Astrocyte of the cerebellum (primary cell): Measurements from ENCODE around the gene MOCS1.

Source experiments
- DNase-seq: peaks from one replicate; pipeline ENCODE4 v3.0.0-alpha.2; 2011; ENCODE audit warnings: low read depth
- H3K4me3 ChIP-seq: 2 replicates; pipeline ENCODE4 v1.5.1; 2011; ENCODE audit warnings: mild to moderate bottlenecking, low read depth, low read length, moderate library complexity
- in situ Hi-C: cut with HindIII; loops from 2 replicates; pipeline ENCODE4 v1.10.0; 2017; ENCODE audit warnings: low sequenced_read_pairs
- TF ChIP-seq, protein P1 (sequence below): IDR thresholded peaks from 2 replicates; pipeline ENCODE4 v1.5.1; 2012; ENCODE audit warnings: low read length, low read depth, moderate library complexity, mild to moderate bottlenecking; ENCODE audit errors: missing control alignments

Gene MOCS1

DNA sequence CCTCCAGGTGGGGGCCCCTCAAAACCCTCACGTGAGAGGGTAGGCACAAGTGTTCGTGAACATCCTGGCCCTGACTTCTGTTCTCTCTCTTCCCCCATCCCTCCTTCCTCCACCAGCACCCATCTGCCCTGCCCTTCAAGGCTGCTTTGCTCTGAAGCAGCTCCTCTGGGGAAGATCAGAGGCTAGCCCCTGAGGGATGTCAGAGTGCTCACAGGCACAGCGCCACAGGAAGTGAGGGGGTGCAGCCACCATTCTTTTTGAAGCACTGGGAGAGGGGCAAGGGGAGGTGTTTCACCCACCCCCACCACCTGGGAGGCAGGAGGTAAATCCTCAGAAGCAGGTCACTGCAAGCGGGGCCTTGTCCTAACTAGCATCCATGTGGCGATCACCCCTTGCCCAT, 11.4 kb downstream of the MOCS1 start:
- TF ChIP-seq, protein P1, sequence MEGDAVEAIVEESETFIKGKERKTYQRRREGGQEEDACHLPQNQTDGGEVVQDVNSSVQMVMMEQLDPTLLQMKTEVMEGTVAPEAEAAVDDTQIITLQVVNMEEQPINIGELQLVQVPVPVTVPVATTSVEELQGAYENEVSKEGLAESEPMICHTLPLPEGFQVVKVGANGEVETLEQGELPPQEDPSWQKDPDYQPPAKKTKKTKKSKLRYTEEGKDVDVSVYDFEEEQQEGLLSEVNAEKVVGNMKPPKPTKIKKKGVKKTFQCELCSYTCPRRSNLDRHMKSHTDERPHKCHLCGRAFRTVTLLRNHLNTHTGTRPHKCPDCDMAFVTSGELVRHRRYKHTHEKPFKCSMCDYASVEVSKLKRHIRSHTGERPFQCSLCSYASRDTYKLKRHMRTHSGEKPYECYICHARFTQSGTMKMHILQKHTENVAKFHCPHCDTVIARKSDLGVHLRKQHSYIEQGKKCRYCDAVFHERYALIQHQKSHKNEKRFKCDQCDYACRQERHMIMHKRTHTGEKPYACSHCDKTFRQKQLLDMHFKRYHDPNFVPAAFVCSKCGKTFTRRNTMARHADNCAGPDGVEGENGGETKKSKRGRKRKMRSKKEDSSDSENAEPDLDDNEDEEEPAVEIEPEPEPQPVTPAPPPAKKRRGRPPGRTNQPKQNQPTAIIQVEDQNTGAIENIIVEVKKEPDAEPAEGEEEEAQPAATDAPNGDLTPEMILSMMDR, result no peak
- no peak for DNase-seq
- H3K4me3 ChIP-seq, result no peak overlapping the region
- in situ Hi-C loops, result no loop called here

DNA sequence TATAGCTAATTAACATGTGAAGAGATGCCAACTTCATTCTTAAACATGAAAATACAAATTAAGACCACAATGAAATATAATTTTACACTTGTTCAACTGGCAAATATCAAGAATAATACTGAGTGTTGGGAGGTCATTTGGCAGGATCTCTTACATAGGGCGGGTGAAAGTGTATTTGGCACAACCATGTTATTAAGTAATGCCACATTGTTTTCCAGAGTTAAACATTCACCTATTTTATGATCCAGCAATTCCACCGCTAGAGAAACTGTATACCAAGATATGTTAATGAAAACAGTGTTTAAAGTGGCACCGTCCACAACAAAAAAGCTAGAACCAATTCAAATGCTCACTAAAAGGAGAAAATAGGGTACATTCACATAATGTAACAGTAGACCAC, 14.1 kb downstream of the MOCS1 start:
- TF ChIP-seq, protein P1, result no peak
- no peak for DNase-seq
- no peak overlapping the region for H3K4me3 ChIP-seq
- in situ Hi-C loops, result no loop called here

DNA sequence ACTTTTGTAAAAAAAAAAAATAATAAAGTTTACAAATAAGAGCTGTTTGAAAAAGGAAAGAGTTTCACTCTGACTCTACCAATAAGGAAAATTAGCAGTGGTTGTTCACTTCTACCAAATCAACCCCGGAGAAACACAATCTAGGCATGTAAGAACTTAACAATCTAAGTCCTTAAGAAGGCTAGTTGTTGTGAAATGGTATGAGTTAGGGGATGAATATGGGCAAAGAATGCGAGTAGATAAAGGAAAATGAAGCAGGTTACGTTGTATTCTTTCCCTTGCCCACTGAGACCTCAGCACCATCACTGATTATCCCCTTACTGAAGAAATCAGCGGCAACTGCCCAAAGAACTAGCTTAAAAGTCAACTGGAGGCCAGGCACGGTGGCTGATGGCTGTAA, 15.4 kb downstream of the MOCS1 start:
- H3K4me3 ChIP-seq, result no peak overlapping the region
- no peak for DNase-seq
- in situ Hi-C loops, result no loop called here
- TF ChIP-seq, protein P1, result no peak

DNA sequence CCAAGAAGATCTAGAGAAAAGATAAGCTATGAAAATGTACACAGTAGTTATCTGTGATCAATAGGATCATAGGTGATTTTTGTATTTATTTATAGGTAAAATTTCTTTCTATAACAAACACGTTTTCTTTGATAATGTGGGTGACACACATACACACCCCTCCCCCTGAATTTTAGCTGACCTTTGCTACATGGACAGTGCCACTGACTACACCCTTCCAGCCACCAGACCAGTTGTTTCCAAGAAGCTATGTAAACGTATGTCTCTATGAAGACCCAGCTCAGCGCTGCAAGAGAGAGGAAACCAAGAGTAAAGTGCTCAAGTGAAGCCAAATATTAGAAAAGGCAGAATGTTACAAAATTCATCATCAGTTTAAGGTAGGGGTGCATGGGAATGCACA, 16.3 kb downstream of the MOCS1 start:
- H3K4me3 ChIP-seq, result no peak overlapping the region
- TF ChIP-seq, protein P1, result no peak
- in situ Hi-C loops, result no loop called here
- DNase-seq, result no peak

GRCh38 chr6:39917329-39917728, 16.9 kb downstream of the MOCS1 start:
- no peak for DNase-seq
- H3K4me3 ChIP-seq, result no peak overlapping the region
- in situ Hi-C loops, result no loop called here
- TF ChIP-seq, protein P1, result no peak

DNA sequence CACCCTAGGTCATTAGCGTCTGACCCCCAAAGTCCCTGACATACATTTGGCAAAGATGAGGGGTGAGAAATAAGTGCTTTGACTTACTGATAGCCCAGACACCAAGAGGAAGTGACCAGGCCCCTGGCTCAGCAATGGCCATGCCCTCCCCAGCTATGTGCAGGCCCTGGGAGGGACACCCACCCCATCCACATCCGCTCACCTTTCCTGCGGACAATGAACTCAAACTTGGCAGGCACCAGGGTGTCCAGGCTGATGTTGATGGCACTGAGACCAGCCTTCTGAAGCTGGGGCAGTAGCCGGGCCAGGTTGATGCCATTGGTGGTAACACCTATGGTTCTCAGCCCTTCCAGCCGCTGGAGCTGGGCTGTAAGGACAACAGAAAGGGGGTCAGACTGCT, 18.4 kb downstream of the MOCS1 start:
- TF ChIP-seq, protein P1, result no peak
- in situ Hi-C loops, result no loop called here
- H3K4me3 ChIP-seq, result no peak overlapping the region
- DNase-seq, result no peak

- in situ Hi-C loops, result no loop called here
- no peak overlapping the region for H3K4me3 ChIP-seq
- TF ChIP-seq, protein P1, result no peak
- DNase-seq, result no peak
These were observed 20.0 kb downstream of the MOCS1 start for GRCh38 chr6:39914239-39914638.
